HG03378 (cell line): ENCODE data around the gene PIGC.
"Not testable (repeated sequence)": the region's sequence is repeated elsewhere in the genome, so short reads cannot be mapped to it uniquely, and the experiment has no call there.

ENCODE experiments used
- ATAC-seq: cut with Tn5 transposase; IDR thresholded peaks from one replicate; pipeline ENCODE4 v1.9.1; 2021; ENCODE audit warnings: mild to moderate bottlenecking, moderate library complexity; ENCODE audit not compliant: unreplicated experiment

PIGC gene

GRCh38 chr1:172467446-172467845, 23.6 kb upstream of the PIGC start:
- no peak for ATAC-seq

- ATAC-seq = no peak
These were observed 23.0 kb upstream of the PIGC start for GRCh38 chr1:172466795-172467407.

GRCh38 chr1:172465617-172466016, 21.7 kb upstream of the PIGC start:
- ATAC-seq = no peak

GRCh38 chr1:172460887-172461315, 17.0 kb upstream of the PIGC start:
- no peak for ATAC-seq

GRCh38 chr1:172460177-172460576, 16.3 kb upstream of the PIGC start:
- ATAC-seq = no peak

- ATAC-seq = no peak
These were observed 13.7 kb upstream of the PIGC start for GRCh38 chr1:172457479-172458130.

GRCh38 chr1:172456344-172456769, 12.5 kb upstream of the PIGC start:
- no peak for ATAC-seq

GRCh38 chr1:172455451-172455850, 11.6 kb upstream of the PIGC start:
- ATAC-seq = no peak

- ATAC-seq = no peak
These were observed 9.7 kb upstream of the PIGC start for GRCh38 chr1:172453607-172454006.

- ATAC-seq = no peak
These were observed 9.3 kb upstream of the PIGC start for GRCh38 chr1:172453153-172453545.

GRCh38 chr1:172452536-172453152, 8.8 kb upstream of the PIGC start:
- no peak for ATAC-seq

- ATAC-seq = no peak
These were observed 7.2 kb upstream of the PIGC start for GRCh38 chr1:172451002-172451443.

- no peak for ATAC-seq
These were observed 6.6 kb upstream of the PIGC start for GRCh38 chr1:172450524-172450885.

- peak; percentile 81 for ATAC-seq
These were observed 6.0 kb upstream of the PIGC start for GRCh38 chr1:172449585-172450523.

- ATAC-seq = no peak
These were observed 5.2 kb upstream of the PIGC start for GRCh38 chr1:172448995-172449584.

- ATAC-seq = no peak
These were observed 3.8 kb upstream of the PIGC start for GRCh38 chr1:172447641-172448040.

GRCh38 chr1:172446547-172446946, 2.7 kb upstream of the PIGC start:
- ATAC-seq = no peak

GRCh38 chr1:172442843-172443565, 865 bp downstream of the PIGC start:
- no peak for ATAC-seq

- no peak for ATAC-seq
These were observed 1.5 kb downstream of the PIGC start for GRCh38 chr1:172442404-172442803.

- not testable (repeated sequence) for ATAC-seq
These were observed 6.7 kb downstream of the PIGC start for GRCh38 chr1:172437183-172437582.
